ENCODE measurements around the gene N4BP2. TPM values are rescaled to one million over a fixed set of nuclear protein-coding genes. Genes with fewer than 3 reads are reported as not detected.
"Not testable (repeated sequence)": the region's sequence is repeated elsewhere in the genome, so short reads cannot be mapped to it uniquely, and the experiment has no call there.

The N4BP2 gene
- total RNA-seq, 1 experiment from 2014 or later = 14.9 TPM

GRCh38 chr4:40143926-40144508 lies 87.4 kb downstream of the N4BP2 start:
- DNase-seq (ENCODE audit: low spot score) = no peak
- in situ Hi-C loops (cut with HindIII; ENCODE audit: low sequenced_read_pairs) = no loop called here

- DNase-seq (ENCODE audit: low spot score) = no peak
- in situ Hi-C loops (cut with HindIII; ENCODE audit: low sequenced_read_pairs) = no loop called here
Measured at GRCh38 chr4:40144716-40145115, 88.1 kb downstream of the N4BP2 start.

- in situ Hi-C loops (cut with HindIII; ENCODE audit: low sequenced_read_pairs) = not testable (repeated sequence)
Measured at GRCh38 chr4:40147490-40147889, 90.8 kb downstream of the N4BP2 start.

DNA sequence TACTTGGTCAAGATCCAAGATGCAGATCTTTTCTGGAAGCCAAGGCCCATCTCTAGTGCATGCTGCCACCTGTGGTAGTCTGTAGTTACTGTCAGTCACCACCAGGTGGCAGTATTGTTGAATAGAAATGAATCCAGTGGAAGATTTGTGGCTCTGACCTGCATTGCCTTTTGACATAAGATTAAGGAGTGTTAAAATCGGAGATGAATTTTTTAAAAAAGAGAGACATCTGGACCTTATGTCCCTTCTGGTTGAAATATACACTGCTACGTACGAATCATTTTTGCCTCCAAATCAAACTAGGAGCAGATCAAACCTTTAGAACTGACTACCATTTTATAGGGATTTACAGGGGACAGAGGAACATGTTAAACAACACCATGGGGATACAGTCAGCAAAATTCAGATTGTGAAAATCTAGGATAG lies 93.3 kb downstream of the N4BP2 start:
- DNase-seq (ENCODE audit: low spot score) = peak; percentile 50
- in situ Hi-C loops (cut with HindIII; ENCODE audit: low sequenced_read_pairs) = no loop called here

More at GRCh38 chr4:40147490-40147889, 90.8 kb downstream of the N4BP2 start:
- not testable (repeated sequence) for DNase-seq (ENCODE audit: low spot score)

DNA sequence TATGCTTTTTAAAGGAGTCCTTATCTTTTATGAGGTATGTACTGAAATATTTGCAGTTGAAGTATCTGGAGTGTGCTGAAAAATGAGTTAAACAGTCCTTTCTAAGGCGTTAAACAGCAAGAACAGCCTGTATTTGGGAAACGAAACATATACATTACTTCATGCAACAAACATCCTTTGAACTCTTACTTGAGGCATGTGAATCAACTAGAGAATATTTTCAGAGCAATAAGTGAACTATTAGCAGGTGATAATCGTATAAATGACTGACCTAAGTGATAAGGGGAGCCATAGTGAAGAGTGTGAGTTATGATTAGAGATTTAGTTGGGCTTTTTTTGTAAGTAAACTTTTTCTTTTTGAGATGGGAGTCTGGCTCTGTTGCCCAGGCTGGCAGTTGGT lies 94.3 kb downstream of the N4BP2 start:
- no peak for DNase-seq (ENCODE audit: low spot score)
- in situ Hi-C loops (cut with HindIII; ENCODE audit: low sequenced_read_pairs) = no loop called here

GRCh38 chr4:40152637-40153036 lies 96.0 kb downstream of the N4BP2 start:
- in situ Hi-C loops (cut with HindIII; ENCODE audit: low sequenced_read_pairs) = no loop called here
- no peak for DNase-seq (ENCODE audit: low spot score)

DNA sequence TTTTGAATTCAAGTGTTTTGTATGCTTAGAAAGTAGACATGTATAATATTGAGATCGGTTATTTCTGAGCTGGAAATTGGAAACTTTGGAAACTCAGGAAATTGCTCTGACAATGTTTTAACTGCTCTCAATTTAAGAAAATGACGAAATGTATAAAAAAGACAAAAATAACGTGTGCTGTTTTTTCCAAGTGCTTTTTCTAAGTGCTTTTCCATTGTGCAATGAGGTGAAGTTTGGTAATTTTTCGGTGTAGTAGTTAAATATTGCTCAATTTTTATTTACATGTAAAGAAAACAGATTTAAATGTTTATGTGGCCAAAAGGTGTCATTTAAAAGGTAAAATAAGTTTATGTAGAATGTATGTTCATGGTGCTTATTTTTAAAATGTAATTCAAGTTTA lies 100.8 kb downstream of the N4BP2 start:
- in situ Hi-C loops (cut with HindIII; ENCODE audit: low sequenced_read_pairs) = no loop called here
- DNase-seq (ENCODE audit: low spot score) = no peak

DNA sequence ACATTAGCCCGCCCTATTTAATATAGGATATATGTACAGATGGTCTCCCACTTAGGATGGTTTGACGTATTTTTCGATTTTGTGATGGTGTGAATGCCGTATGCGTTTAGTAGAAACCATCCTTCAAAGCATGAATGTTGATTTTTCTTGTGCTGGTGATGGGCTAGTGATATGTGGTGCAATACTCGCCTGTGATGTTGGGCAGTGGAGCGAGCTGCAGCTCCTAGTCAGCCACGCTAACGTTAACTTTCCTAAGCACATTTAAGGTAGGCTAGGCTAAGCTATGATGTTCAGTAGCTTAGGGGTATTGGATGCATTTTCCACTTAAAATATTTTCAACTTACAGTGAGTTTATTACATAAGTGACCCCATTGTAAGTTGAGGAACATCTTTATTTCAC lies 103.6 kb downstream of the N4BP2 start:
- no peak for DNase-seq (ENCODE audit: low spot score)
- in situ Hi-C loops (cut with HindIII; ENCODE audit: low sequenced_read_pairs) = no loop called here

DNA sequence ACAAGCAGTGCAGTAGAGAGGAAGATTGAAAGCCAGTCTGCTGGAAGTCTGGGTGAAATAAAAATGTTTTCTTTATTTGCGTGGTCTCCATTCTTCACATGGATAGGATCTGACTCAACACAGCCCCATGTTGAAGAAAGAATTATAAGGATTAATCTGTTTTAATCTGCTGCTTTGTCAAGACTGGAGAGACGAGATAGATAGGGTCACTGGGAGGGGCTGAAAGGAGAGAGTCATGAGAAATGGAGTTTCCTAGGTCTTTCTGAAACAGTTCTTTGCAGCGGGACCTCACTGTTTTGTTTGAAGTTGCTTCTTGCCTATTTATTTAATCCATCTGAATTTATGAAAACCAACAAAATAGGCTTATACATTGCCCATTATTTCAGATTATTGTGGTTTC lies 107.8 kb downstream of the N4BP2 start:
- in situ Hi-C loops (cut with HindIII; ENCODE audit: low sequenced_read_pairs) = no loop called here
- DNase-seq (ENCODE audit: low spot score) = no peak

GRCh38 chr4:40165916-40166315 lies 109.3 kb downstream of the N4BP2 start:
- no peak for DNase-seq (ENCODE audit: low spot score)
- in situ Hi-C loops (cut with HindIII; ENCODE audit: low sequenced_read_pairs) = no loop called here

DNA sequence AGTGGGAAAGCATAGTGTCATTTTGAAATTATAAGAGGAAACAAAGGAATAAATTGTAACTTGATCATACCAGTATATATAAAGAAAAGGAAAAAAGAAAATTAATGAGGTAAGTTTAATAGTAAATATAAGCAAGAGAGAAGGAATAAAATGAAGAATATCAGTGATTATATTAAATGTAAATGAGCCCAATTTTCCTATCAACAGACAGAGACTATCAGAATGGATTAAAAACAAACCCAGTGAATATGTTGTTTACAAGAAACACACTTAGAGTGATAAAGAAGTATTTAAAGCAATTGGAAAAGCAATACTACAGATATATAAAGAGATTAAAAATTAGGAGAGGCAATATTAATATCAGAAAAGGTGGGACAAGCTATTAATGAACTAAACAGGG lies 111.4 kb downstream of the N4BP2 start:
- no peak for DNase-seq (ENCODE audit: low spot score)
- in situ Hi-C loops (cut with HindIII; ENCODE audit: low sequenced_read_pairs) = no loop called here

DNA sequence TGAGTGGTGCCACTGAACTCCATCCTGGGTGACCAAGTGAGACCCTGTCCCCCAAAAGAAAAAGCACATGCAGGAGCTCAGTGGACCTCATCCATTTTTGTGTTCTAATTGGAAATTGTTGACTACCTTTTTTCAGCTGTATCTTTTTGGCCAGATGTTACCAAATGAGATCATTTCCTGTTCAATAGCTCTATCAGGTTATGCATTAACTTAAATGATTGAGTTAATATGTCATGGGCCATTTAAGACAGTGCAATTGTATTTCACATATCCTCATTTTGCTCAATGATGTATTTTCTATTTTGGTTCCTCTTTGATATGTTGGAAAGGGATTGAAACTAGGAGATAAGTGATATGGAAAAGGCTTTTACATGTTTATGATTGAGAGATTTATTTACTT lies 113.9 kb downstream of the N4BP2 start:
- in situ Hi-C loops (cut with HindIII; ENCODE audit: low sequenced_read_pairs) = no loop called here
- no peak for DNase-seq (ENCODE audit: low spot score)

- in situ Hi-C loops (cut with HindIII; ENCODE audit: low sequenced_read_pairs) = no loop called here
- DNase-seq (ENCODE audit: low spot score) = no peak
Measured at GRCh38 chr4:40173470-40173875, 116.8 kb downstream of the N4BP2 start.

DNA sequence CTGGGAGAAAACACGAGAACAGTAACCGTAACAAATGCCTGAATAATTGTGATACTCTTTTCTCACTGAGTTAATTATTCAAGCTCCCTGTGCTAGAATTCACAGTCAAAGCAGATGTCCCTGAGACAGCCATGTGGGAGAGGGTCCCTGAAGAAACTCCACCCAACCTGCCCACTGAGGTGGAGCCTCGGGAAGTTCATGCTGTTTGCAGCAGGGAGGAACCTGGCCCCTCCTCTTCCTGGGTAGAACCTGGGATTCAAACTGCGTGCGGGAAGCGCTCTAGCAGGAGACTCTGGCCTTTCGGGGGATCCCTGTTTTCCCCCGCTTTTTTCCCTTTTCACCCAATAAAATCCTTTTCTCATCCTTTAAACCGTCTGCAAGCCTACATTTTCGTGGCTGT lies 120.0 kb downstream of the N4BP2 start:
- no peak for DNase-seq (ENCODE audit: low spot score)
- in situ Hi-C loops (cut with HindIII; ENCODE audit: low sequenced_read_pairs) = no loop called here

- no peak for DNase-seq (ENCODE audit: low spot score)
- in situ Hi-C loops (cut with HindIII; ENCODE audit: low sequenced_read_pairs) = no loop called here
Measured at GRCh38 chr4:40177591-40177990, 120.9 kb downstream of the N4BP2 start.

- in situ Hi-C loops (cut with HindIII; ENCODE audit: low sequenced_read_pairs) = no loop called here
Measured at GRCh38 chr4:40178672-40179071, 122.0 kb downstream of the N4BP2 start.

GRCh38 chr4:40179360-40179759 lies 122.7 kb downstream of the N4BP2 start:
- no peak for DNase-seq (ENCODE audit: low spot score)
- in situ Hi-C loops (cut with HindIII; ENCODE audit: low sequenced_read_pairs) = no loop called here

More at GRCh38 chr4:40178672-40179071, 122.0 kb downstream of the N4BP2 start:
- no peak for DNase-seq (ENCODE audit: low spot score)

DNA sequence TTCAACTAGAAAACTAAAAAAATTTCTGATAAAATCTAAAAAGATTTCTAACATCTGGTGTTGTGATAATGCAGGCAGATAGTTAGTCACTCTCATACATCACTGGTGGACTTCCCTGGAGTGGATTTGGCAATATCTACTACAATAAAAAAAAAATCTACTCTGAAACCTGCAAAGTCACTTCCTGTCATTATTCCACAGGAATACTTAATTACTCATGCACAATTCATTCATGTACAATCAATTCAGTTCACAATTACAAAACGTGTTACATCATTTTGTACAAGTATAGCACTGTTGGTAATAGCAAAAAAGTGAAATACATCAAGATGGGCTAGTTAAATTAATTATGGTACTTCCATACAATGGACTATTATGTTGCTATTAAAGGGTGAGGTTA lies 123.7 kb downstream of the N4BP2 start:
- no peak for DNase-seq (ENCODE audit: low spot score)
- in situ Hi-C loops (cut with HindIII; ENCODE audit: low sequenced_read_pairs) = no loop called here

GRCh38 chr4:40182001-40182400 lies 125.4 kb downstream of the N4BP2 start:
- no peak for DNase-seq (ENCODE audit: low spot score)
- in situ Hi-C loops (cut with HindIII; ENCODE audit: low sequenced_read_pairs) = no loop called here

DNA sequence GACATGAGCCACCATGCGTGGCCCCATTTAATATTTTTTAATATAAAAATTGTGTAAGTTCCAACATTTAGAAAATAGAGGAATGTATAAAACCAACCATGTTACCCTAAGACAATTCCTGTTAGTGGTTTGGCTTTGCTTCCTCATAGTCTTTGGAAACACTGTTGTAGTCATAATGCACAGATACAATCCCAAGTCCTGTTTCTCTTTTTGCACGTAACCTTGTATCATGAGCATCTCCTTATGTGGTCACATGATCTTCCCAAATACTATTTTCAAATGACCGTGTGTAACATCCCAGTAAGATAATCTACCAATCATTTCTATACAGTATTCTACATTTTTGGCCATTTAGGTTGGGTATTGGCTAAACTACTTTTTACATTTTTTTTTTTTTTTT lies 126.3 kb downstream of the N4BP2 start:
- in situ Hi-C loops (cut with HindIII; ENCODE audit: low sequenced_read_pairs) = no loop called here
- DNase-seq (ENCODE audit: low spot score) = no peak

GRCh38 chr4:40183615-40184411 lies 127.2 kb downstream of the N4BP2 start:
- no peak for DNase-seq (ENCODE audit: low spot score)
- in situ Hi-C loops (cut with HindIII; ENCODE audit: low sequenced_read_pairs) = no loop called here

Data from G401 (cell line).